Natural killer cell (primary cell): ENCODE measurements around the gene BCAS1. TPM values are rescaled to one million over a fixed set of nuclear protein-coding genes. Genes with fewer than 3 reads are reported as not detected.

Experiments used
- ATAC-seq, 3 donors: fragments of 150-1000 bp in 2 of 3; fragments of 200-7000 bp in 1 of 3; cut with Tn5 transposase; 1 replicate in 1 of 3; 2 replicates in 2 of 3; pipeline ENCODE4 v1.10.0; 2021; ENCODE audit warnings: mild to moderate bottlenecking in 2 of 3, moderate library complexity in 2 of 3
- DNase-seq, 2 donors: peaks; one replicate each; pipeline versions ENCODE4 v3.0.0 to v3.0.0-alpha.2; 2013 to 2021; ENCODE audit warnings: mixed read lengths in 1 of 2
- H3K27ac ChIP-seq: one replicate; pipeline ENCODE4 v1.5.1; 2013; ENCODE audit warnings: mild to moderate bottlenecking, low read length
- H3K27me3 ChIP-seq: one replicate; pipeline ENCODE4 v1.6.1; 2013; ENCODE audit warnings: low read length; ENCODE audit not compliant: control insufficient read depth, insufficient read depth
- H3K36me3 ChIP-seq: one replicate; pipeline ENCODE4 v1.6.1; 2013; ENCODE audit warnings: low read length; ENCODE audit not compliant: control insufficient read depth, insufficient read depth
- H3K4me1 ChIP-seq: one replicate; pipeline ENCODE4 v1.6.1; 2013; ENCODE audit warnings: low read length; ENCODE audit not compliant: control insufficient read depth, insufficient read depth
- H3K4me3 ChIP-seq: one replicate; pipeline ENCODE4 v1.5.1; 2013; ENCODE audit warnings: low read length
- H3K9me3 ChIP-seq: one replicate; pipeline ENCODE4 v1.6.1; 2013; ENCODE audit warnings: low read length; ENCODE audit not compliant: control insufficient read depth, insufficient read depth
- H3K27ac Mint-ChIP-seq, 2 donors: one replicate each; pipeline ENCODE4 v1.8.0; 2022; ENCODE audit warnings: mild to moderate bottlenecking in 2 of 2, mixed read lengths in 2 of 2, moderate library complexity in 1 of 2
- H3K27me3 Mint-ChIP-seq, 2 donors: one replicate each; pipeline ENCODE4 v1.8.0; 2022; ENCODE audit warnings: low read depth in 2 of 2, mixed read lengths in 2 of 2
- H3K36me3 Mint-ChIP-seq: one replicate; pipeline ENCODE4 v1.8.0; 2022; ENCODE audit warnings: mixed read lengths
- H3K4me1 Mint-ChIP-seq, 2 donors: one replicate each; pipeline ENCODE4 v1.8.0; 2022; ENCODE audit warnings: mixed read lengths in 2 of 2
- H3K4me3 Mint-ChIP-seq: one replicate; pipeline ENCODE4 v1.8.0; 2022; ENCODE audit warnings: mild to moderate bottlenecking, moderate library complexity, mixed read lengths
- H3K9me3 Mint-ChIP-seq, 2 donors: one replicate each; pipeline ENCODE4 v1.8.0; 2022; ENCODE audit warnings: mixed read lengths in 2 of 2
- CTCF ChIP-seq: fragments of 200-600 bp; IDR thresholded peaks from one replicate; pipeline ENCODE4 v1.8.0; 2022; ENCODE audit warnings: antibody characterized with exemption
- WGBS: methylation state at CpG from one replicate; pipeline ENCODE4 v1.1.7; 2013; ENCODE audit warnings: missing lambda C conversion rate; ENCODE audit not compliant: insufficient coverage; 5-methylcytosine and 5-hydroxymethylcytosine counted together
- intact Hi-C: fragments of 100-400 bp; cut with micrococcal nuclease; formaldehyde crosslinking; loops from one replicate; pipeline ENCODE4 v1.14.2; 2022
- total RNA-seq, 4 donors: library from RNA; stranded (reverse); fragments of 120-200 nt in 1 of 4; gene quantifications; one replicate each; pipeline versions ENCODE4 v1.2.3 to v1.2.4, GENCODE V29; 2013 to 2022

BCAS1 gene
- total RNA-seq: 1 to 10 TPM in 1 of 3 donors, under 1 TPM in 2; 0.31 to 1.2 (median 0.68) TPM
- total RNA-seq (2013): 1.1 TPM

GRCh38 chr20:54070187-54070987 is at the start of gene BCAS1:
BCAS1 (minus strand) TSS chr20:54070594; CDS start chr20:54058718, 11,876 bp downstream.
- H3K27ac Mint-ChIP-seq: no peak within 1 kb of the TSS
- peaks cover 9 to 15% of the 10 kb centered on the region in 2 donors for H3K4me1 Mint-ChIP-seq
- H3K27me3 Mint-ChIP-seq: no peaks in the 10 kb centered on the region
- no peaks in the 10 kb centered on the region for H3K36me3 ChIP-seq
- no peaks in the 10 kb centered on the region for H3K36me3 Mint-ChIP-seq
- ATAC-seq (no peak), DNase-seq (no peak)
- intact Hi-C loops: no loop called here
- no peak within 1 kb of the TSS for H3K4me3 Mint-ChIP-seq
- H3K4me1 ChIP-seq: peaks cover 7% of the 10 kb centered on the region
- H3K27me3 ChIP-seq: no peaks in the 10 kb centered on the region
- H3K9me3 Mint-ChIP-seq: no peaks in the 10 kb centered on the region
- no peaks in the 10 kb centered on the region for H3K9me3 ChIP-seq
- TF ChIP-seq CTCF: no peak
- WGBS: 76% methylated on average over 11 of the region's 11 CpGs
- H3K4me3 ChIP-seq: no peak within 1 kb of the TSS
- H3K27ac ChIP-seq: no peak within 1 kb of the TSS

- H3K36me3 Mint-ChIP-seq: no peaks in the 10 kb centered on the region
- no peak overlapping the region for H3K4me3 Mint-ChIP-seq
- no peak for ATAC-seq
- no peak overlapping the region for H3K4me3 ChIP-seq
- 78% methylated on average over 2 of the region's 2 CpGs for WGBS
- H3K27me3 ChIP-seq: no peaks in the 10 kb centered on the region
- H3K36me3 ChIP-seq: no peaks in the 10 kb centered on the region
- no peak for TF ChIP-seq CTCF
- H3K9me3 ChIP-seq: no peaks in the 10 kb centered on the region
- H3K27me3 Mint-ChIP-seq: peaks cover 3 to 6% of the 10 kb centered on the region in 2 donors
- no peak overlapping the region for H3K27ac Mint-ChIP-seq
- no peaks in the 10 kb centered on the region for H3K9me3 Mint-ChIP-seq
- no peak overlapping the region for H3K27ac ChIP-seq
- DNase-seq: no peak
- intact Hi-C loops: no loop called here
- no peaks in the 10 kb centered on the region for H3K4me1 ChIP-seq
- H3K4me1 Mint-ChIP-seq: no peaks in the 10 kb centered on the region
Measured at GRCh38 chr20:54119744-54120143, 49.4 kb upstream of the BCAS1 start.

GRCh38 chr20:54118220-54119001 is 48.0 kb upstream of the BCAS1 start:
- Histone ChIP-seq H3K36me3 (no peaks in the 10 kb centered on the region), H3K9me3 (no peaks in the 10 kb centered on the region), H3K4me1 (no peaks in the 10 kb centered on the region), H3K27me3 (no peaks in the 10 kb centered on the region), H3K27ac (no peak overlapping the region), H3K4me3 (no peak overlapping the region)
- Mint-ChIP-seq H3K4me3 (no peak overlapping the region), H3K4me1 (no peaks in the 10 kb centered on the region), H3K9me3 (no peaks in the 10 kb centered on the region), H3K27me3 (peaks cover 3 to 6% of the 10 kb centered on the region in 2 donors), H3K36me3 (no peaks in the 10 kb centered on the region), H3K27ac (no peak overlapping the region)
- ATAC-seq (no peak), DNase-seq (no peak)
- no peak for TF ChIP-seq CTCF
- intact Hi-C loops: no loop called here
- WGBS: 100% methylated on average over 2 of the region's 9 CpGs
